Activated CD8-positive, alpha-beta memory T cell treated with anti-CD3 and anti-CD28 coated beads, Interleukin-2, amount 50 U/mL, for 48 hours (primary cell): ENCODE measurements around the gene FAM170B.

Source experiments
- DNase-seq: peaks from one replicate; pipeline ENCODE4 v3.0.0-alpha.2; 2020

Gene FAM170B

DNA sequence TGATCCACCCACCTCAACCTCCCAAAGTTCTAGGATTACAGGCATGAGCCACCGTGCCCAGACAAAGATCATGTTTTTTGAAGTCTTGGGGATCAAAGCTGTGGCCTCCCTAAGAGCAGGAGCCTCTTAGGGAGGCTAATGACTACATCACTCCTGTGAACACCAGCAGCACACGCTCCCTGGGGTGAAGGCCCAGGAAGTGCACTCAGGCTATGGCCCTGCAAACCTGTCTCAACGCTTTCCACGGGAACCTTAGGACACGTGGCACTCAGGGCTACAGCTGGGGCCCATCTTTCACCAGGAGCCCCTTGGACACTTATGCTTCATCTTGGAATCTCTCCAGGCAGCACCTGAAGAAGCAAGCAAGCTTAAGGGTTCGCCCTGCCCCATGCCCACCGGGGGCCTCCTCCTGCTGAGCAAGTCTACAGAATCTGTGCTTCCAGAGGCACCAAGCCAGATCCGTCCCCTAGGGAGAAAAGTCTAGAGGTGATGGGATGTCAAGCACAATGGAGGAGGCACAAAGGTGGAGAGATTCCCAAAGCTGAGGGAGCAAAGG, 36.9 kb downstream of the FAM170B start:
- no peak for DNase-seq

GRCh38 chr10:49094646-49095045, 39.2 kb downstream of the FAM170B start:
- no peak for DNase-seq

GRCh38 chr10:49093922-49094321, 39.9 kb downstream of the FAM170B start:
- DNase-seq, result no peak

DNA sequence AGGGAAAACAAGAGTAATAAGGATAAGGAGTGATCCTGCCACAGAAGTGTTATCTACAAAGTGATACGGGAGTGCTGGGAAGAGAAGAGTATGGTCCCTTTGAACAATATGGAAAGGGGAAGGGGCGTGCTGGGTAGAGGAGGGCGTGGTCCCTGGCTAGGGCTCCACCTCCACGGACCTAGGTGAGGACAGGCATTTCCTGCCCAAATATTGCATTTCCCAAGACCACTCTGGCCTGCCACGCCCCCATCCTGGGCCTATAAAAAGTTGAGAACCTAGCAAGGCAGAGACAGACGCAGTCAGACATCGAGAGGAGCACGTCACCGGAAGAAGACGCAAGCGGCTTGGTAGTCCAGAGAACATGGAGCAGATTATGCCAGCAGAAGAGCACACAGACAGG, 41.3 kb downstream of the FAM170B start:
- DNase-seq, result no peak

GRCh38 chr10:49091450-49092210, 42.2 kb downstream of the FAM170B start:
- DNase-seq, result no peak

- no peak for DNase-seq
Observed at GRCh38 chr10:49090696-49091380, 43.0 kb downstream of the FAM170B start.

DNA sequence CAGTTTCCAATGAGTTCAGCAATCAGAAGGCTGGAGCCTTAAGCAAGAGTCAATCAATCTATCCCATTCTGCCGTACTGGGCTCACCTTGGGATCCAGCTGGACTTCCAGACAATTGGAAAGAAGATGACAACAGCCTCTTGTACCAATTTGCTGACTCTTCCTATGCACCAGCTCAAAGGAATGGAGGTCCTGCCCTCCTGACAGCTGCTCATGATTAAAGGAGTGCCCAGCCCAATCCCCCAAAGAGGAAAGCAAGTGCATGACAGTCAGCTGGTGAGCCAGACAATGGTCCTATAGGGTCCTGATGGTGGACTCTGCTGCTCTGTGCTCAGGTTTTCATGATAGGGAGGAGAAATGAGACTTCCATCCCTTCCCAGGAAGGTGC, 43.6 kb downstream of the FAM170B start:
- DNase-seq, result no peak

- DNase-seq, result no peak
Observed at GRCh38 chr10:49089557-49090188, 44.1 kb downstream of the FAM170B start.

GRCh38 chr10:49089152-49089551, 44.7 kb downstream of the FAM170B start:
- no peak for DNase-seq

DNA sequence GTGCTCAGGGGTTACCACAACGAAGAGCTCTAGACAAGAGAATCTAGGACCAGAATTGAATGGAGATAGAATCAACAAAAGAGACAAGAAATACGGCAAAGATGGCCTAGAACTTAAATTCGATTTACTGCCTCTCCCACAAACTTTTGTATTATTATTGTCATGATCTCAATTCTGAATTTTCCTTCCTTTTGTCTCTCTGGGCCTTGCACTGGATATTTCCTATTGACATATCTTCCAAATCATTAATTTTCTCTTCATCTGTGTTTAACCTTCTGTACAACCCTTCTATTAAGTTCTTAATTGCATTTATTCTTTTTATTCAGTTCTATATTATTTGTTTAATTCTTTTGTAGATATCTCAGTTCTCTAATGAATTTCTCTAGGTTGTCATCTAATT, 46.9 kb downstream of the FAM170B start:
- no peak for DNase-seq

DNA sequence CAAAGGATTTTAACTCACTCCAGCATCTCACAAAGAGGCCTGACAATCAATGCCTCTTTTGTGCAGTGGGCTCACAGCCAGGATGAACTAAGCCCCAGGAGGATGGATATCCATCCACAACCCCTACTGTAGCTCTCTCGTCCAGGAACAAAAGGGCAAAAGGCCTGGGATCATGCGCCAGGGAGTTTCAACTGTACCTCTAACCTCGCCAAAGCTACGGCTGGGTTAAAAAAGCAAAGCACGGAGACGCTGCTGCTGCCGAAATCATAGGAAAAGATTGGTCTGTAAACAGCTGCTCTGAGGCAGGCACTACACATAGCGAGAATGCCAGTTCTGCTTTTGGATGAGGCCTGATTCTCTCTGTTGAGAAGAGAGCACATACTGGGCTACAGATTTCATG, 50.6 kb downstream of the FAM170B start:
- no peak for DNase-seq

- DNase-seq, result no peak
Observed at GRCh38 chr10:49082766-49083165, 51.1 kb downstream of the FAM170B start.

DNA sequence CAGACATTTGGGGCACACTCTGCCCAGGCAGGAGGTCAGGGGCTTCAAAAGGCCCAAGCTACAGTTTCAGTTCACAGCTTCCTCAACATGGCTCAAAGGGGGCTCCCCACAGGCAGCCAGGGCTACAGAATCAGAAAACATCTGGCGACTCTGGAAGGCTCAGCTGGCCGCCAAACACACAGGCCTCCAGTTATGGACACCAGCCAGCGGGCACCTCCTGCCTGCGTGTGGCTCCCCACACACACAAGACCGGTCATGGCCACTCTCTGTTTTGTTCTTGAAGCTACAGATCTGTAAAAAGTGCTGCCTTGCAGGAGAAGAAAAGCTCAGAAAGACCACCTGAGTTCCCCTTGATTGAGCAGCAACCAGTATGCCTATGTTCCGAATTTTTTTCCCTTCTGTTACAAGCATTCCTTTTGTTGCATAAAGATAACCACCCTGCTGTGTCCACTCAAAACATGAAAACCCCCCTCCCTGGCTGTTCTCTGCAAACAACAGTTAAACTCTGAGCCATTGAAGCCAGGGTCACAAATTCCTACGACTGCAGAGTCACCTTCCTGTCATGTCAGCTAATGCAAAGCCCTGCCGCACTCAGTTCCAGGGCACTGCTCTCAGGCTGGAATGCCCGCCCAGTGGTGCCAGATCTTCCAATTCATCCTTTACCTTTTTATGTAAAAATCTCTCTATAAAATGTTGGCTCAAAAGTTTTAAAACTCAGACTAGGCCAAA, 52.1 kb downstream of the FAM170B start:
- DNase-seq, result no peak
